GM12891 (cell line): ENCODE measurements around the gene GNG13.

Experiments used
- POLR2A ChIP-seq: IDR thresholded peaks from 2 replicates; pipeline ENCODE4 v1.6.1; 2011; ENCODE audit warnings: low read depth, low read length, control low read depth
- POLR2AphosphoS5 ChIP-seq: IDR thresholded peaks from 2 replicates; pipeline ENCODE4 v1.6.1; 2011; ENCODE audit warnings: low read depth, low read length, control low read depth
- TAF1 ChIP-seq: IDR thresholded peaks from 2 replicates; pipeline ENCODE4 v1.6.1; 2011; ENCODE audit warnings: low read depth, low read length, control low read depth

DNA sequence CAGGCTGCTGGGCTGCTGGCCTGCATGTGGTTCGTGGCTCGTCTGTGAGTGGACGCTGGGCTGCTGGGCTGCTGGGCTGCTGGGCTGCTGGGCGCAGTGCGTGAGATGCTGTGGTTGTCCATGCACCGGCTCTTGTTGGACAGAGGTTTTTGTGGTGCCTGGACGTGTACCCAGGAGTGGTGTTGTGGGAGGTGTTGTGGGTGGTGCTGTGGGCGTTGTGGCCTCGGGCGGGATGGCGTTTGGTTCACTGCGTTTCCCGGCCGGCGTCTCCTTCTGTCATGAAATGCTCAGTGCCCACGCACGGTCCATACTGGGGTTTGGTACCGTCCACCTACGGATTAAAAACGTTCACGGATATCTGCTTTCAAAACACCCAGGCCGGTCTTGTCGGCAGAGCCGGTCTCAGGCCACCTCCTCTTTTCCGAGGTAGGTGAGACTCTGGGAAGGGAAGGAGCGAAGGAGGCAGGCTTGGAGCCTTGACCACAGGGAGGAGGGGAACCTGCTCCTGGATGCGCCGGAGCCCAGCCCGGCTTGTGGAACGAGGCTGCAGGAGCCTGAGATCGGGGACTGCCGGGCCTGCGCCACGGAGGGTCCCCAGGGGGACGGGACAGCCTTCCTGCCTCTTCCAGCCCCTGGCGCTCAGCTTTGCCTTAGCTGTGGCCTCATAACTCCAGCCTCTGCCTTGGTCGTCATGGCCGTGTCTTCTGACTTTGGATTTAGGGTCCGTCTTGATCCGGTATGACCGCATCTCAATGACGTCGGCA, 29.8 kb upstream of the GNG13 start:
- TF ChIP-seq POLR2AphosphoS5 = no peak
- no peak for TF ChIP-seq POLR2A
- no peak for TF ChIP-seq TAF1
